ENCODE measurements around the gene KRT6B. TPM values are rescaled to one million over a fixed set of nuclear protein-coding genes. Genes with fewer than 3 reads are reported as not detected.

KRT6B gene
- total and polyA plus RNA-seq, 2 experiments from 2014 or later, result not detected

DNA sequence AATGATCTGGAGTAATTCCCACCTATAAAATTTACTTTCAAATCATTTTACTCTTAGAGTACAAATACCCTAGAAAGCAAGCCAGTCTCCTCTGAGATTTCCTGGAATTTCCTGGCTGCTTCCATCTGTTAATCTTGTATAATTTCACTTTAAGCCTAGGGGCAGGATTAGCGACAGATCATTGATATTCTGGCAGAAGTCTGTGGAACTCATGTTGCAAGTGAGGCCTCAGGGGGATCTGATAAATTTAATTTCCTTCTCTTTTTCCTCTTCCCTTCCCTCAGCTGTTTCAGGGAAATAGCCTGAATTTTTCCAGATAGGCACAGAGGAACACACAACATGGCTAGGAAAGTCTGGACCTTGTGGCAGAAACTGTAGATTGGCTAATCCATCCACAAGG is 47.0 kb upstream of the KRT6B start (continued):
- no peak for TF ChIP-seq ZNF114 (CRISPR knock-in tag; IDR thresholded peaks at IDR 0.05)
- TF ChIP-seq ZNF331 (CRISPR knock-in tag; IDR thresholded peaks at IDR 0.05; ENCODE audit: low read depth), result no peak
- TF ChIP-seq EZH2 (IDR thresholded peaks at IDR 0.05; ENCODE audit: low read depth, unreplicated experiment), result no peak
- no peak for TF ChIP-seq CREB1 (CRISPR knock-in tag; IDR thresholded peaks at IDR 0.05; ENCODE audit: low read depth)
- TF ChIP-seq, protein P1, sequence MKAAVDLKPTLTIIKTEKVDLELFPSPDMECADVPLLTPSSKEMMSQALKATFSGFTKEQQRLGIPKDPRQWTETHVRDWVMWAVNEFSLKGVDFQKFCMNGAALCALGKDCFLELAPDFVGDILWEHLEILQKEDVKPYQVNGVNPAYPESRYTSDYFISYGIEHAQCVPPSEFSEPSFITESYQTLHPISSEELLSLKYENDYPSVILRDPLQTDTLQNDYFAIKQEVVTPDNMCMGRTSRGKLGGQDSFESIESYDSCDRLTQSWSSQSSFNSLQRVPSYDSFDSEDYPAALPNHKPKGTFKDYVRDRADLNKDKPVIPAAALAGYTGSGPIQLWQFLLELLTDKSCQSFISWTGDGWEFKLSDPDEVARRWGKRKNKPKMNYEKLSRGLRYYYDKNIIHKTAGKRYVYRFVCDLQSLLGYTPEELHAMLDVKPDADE (IDR thresholded peaks at IDR 0.05), result no peak

DNA sequence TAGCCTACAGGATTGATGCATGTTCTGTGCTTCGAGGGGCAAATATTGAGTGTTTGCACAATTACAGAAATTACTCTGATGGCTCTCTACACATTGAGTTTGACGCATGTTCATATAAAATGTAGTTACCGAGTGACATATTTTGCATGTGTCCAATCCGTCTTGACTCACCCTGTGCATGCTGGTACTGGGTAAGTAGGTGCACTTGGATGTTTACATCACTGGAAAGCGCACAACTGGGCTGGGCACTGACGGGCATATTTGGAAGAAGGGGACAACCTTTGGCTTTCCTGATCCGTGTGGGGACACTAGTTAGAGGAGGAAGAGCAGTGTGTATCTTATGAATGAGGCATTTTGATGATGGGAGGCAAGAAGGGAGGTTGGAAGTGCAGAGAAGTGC is 46.0 kb upstream of the KRT6B start:
- Histone ChIP-seq H3K36me3 (ENCODE audit: insufficient read depth) (no peaks in the 10 kb centered on the region), H3K79me2 (replicated peaks; ENCODE audit: insufficient read depth) (no peaks in the 10 kb centered on the region), H2AFZ (no peak overlapping the region), H3K4me3 (no peak overlapping the region), H3K27ac (ENCODE audit: low read depth) (no peak overlapping the region), H3K27me3 (ENCODE audit: insufficient read depth) (no peaks in the 10 kb centered on the region), H3F3A (replicated peaks; ENCODE audit: low read depth) (no peaks in the 10 kb centered on the region), H4K20me1 (replicated peaks; ENCODE audit: insufficient read depth) (no peaks in the 10 kb centered on the region), H3K4me1 (ENCODE audit: insufficient read depth) (peaks cover 19% of the 10 kb centered on the region), H3K4me2 (no peak overlapping the region), H3K9me2 (ENCODE audit: insufficient read depth) (peaks cover 4% of the 10 kb centered on the region; the same call in 1 of the 2 replicates)
- Mint-ChIP-seq H3K4me1 (peaks cover 26% of the 10 kb centered on the region), H3K27ac (no peak overlapping the region), H3K27me3 (ENCODE audit: insufficient read depth, low read depth, poor library complexity) (peaks cover 15% of the 10 kb centered on the region), H3K36me3 (ENCODE audit: low read depth) (no peaks in the 10 kb centered on the region), H3K9me3 (no peaks in the 10 kb centered on the region), H3K4me3 (no peak overlapping the region)
- no peak for ATAC-seq
- DNase-seq (ENCODE audit: low spot score), result no peak
- TF ChIP-seq, protein P2, sequence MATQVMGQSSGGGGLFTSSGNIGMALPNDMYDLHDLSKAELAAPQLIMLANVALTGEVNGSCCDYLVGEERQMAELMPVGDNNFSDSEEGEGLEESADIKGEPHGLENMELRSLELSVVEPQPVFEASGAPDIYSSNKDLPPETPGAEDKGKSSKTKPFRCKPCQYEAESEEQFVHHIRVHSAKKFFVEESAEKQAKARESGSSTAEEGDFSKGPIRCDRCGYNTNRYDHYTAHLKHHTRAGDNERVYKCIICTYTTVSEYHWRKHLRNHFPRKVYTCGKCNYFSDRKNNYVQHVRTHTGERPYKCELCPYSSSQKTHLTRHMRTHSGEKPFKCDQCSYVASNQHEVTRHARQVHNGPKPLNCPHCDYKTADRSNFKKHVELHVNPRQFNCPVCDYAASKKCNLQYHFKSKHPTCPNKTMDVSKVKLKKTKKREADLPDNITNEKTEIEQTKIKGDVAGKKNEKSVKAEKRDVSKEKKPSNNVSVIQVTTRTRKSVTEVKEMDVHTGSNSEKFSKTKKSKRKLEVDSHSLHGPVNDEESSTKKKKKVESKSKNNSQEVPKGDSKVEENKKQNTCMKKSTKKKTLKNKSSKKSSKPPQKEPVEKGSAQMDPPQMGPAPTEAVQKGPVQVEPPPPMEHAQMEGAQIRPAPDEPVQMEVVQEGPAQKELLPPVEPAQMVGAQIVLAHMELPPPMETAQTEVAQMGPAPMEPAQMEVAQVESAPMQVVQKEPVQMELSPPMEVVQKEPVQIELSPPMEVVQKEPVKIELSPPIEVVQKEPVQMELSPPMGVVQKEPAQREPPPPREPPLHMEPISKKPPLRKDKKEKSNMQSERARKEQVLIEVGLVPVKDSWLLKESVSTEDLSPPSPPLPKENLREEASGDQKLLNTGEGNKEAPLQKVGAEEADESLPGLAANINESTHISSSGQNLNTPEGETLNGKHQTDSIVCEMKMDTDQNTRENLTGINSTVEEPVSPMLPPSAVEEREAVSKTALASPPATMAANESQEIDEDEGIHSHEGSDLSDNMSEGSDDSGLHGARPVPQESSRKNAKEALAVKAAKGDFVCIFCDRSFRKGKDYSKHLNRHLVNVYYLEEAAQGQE (IDR thresholded peaks at IDR 0.05; ENCODE audit: unreplicated experiment), result no peak
- TF ChIP-seq NANOG (IDR thresholded peaks at IDR 0.05; ENCODE audit: borderline replicate concordance) (no peak), POLR2AphosphoS5 (IDR thresholded peaks at IDR 0.05; ENCODE audit: low read depth) (no peak), EZH2phosphoT487 (IDR thresholded peaks at IDR 0.05; ENCODE audit: unreplicated experiment) (no peak), EZH2 (IDR thresholded peaks at IDR 0.05; ENCODE audit: low read depth, unreplicated experiment) (no peak), CREB1 (CRISPR knock-in tag; IDR thresholded peaks at IDR 0.05; ENCODE audit: low read depth) (no peak), JUNB (IDR thresholded peaks at IDR 0.05; ENCODE audit: unreplicated experiment) (no peak), STAT1 (IDR thresholded peaks at IDR 0.05; ENCODE audit: unreplicated experiment) (no peak), ZNF331 (CRISPR knock-in tag; IDR thresholded peaks at IDR 0.05; ENCODE audit: low read depth) (no peak), ZNF114 (CRISPR knock-in tag; IDR thresholded peaks at IDR 0.05) (no peak)
- TF ChIP-seq, protein P3, sequence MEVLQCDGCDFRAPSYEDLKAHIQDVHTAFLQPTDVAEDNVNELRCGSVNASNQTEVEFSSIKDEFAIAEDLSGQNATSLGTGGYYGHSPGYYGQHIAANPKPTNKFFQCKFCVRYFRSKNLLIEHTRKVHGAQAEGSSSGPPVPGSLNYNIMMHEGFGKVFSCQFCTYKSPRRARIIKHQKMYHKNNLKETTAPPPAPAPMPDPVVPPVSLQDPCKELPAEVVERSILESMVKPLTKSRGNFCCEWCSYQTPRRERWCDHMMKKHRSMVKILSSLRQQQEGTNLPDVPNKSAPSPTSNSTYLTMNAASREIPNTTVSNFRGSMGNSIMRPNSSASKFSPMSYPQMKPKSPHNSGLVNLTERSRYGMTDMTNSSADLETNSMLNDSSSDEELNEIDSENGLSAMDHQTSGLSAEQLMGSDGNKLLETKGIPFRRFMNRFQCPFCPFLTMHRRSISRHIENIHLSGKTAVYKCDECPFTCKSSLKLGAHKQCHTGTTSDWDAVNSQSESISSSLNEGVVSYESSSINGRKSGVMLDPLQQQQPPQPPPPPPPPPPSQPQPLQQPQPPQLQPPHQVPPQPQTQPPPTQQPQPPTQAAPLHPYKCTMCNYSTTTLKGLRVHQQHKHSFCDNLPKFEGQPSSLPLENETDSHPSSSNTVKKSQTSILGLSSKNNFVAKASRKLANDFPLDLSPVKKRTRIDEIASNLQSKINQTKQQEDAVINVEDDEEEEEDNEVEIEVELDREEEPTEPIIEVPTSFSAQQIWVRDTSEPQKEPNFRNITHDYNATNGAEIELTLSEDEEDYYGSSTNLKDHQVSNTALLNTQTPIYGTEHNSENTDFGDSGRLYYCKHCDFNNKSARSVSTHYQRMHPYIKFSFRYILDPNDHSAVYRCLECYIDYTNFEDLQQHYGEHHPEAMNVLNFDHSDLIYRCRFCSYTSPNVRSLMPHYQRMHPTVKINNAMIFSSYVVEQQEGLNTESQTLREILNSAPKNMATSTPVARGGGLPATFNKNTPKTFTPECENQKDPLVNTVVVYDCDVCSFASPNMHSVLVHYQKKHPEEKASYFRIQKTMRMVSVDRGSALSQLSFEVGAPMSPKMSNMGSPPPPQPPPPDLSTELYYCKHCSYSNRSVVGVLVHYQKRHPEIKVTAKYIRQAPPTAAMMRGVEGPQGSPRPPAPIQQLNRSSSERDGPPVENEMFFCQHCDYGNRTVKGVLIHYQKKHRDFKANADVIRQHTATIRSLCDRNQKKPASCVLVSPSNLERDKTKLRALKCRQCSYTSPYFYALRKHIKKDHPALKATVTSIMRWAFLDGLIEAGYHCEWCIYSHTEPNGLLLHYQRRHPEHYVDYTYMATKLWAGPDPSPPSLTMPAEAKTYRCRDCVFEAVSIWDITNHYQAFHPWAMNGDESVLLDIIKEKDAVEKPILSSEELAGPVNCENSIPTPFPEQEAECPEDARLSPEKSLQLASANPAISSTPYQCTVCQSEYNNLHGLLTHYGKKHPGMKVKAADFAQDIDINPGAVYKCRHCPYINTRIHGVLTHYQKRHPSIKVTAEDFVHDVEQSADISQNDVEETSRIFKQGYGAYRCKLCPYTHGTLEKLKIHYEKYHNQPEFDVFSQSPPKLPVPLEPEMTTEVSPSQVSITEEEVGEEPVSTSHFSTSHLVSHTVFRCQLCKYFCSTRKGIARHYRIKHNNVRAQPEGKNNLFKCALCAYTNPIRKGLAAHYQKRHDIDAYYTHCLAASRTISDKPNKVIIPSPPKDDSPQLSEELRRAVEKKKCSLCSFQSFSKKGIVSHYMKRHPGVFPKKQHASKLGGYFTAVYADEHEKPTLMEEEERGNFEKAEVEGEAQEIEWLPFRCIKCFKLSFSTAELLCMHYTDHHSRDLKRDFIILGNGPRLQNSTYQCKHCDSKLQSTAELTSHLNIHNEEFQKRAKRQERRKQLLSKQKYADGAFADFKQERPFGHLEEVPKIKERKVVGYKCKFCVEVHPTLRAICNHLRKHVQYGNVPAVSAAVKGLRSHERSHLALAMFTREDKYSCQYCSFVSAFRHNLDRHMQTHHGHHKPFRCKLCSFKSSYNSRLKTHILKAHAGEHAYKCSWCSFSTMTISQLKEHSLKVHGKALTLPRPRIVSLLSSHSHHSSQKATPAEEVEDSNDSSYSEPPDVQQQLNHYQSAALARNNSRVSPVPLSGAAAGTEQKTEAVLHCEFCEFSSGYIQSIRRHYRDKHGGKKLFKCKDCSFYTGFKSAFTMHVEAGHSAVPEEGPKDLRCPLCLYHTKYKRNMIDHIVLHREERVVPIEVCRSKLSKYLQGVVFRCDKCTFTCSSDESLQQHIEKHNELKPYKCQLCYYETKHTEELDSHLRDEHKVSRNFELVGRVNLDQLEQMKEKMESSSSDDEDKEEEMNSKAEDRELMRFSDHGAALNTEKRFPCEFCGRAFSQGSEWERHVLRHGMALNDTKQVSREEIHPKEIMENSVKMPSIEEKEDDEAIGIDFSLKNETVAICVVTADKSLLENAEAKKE (CRISPR knock-in tag; IDR thresholded peaks at IDR 0.05), result no peak
- TF ChIP-seq, protein P4, sequence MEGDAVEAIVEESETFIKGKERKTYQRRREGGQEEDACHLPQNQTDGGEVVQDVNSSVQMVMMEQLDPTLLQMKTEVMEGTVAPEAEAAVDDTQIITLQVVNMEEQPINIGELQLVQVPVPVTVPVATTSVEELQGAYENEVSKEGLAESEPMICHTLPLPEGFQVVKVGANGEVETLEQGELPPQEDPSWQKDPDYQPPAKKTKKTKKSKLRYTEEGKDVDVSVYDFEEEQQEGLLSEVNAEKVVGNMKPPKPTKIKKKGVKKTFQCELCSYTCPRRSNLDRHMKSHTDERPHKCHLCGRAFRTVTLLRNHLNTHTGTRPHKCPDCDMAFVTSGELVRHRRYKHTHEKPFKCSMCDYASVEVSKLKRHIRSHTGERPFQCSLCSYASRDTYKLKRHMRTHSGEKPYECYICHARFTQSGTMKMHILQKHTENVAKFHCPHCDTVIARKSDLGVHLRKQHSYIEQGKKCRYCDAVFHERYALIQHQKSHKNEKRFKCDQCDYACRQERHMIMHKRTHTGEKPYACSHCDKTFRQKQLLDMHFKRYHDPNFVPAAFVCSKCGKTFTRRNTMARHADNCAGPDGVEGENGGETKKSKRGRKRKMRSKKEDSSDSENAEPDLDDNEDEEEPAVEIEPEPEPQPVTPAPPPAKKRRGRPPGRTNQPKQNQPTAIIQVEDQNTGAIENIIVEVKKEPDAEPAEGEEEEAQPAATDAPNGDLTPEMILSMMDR (conservative IDR thresholded peaks at IDR 0.05; ENCODE audit: low read depth in 2 of 2), result no peak
